ENCODE measurements around the gene RAB7B.

DNA sequence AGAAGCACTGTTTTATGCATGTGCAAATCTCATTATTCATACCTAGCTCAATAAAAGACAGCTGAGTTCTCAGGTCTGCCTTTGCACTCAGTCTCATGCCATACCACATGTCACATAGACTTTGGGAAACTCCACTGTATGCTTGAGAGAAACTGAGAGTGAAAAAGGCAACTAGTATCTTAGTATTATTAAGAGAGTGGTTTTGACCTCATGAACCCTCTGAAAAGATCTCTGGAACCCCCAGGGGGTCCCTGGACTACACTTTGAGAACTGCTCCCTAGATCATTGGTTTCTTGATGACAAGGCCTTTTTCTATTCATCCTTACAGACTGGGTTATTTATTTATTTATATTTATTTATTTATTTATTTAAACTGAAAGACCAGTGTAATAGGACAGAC, 46.1 kb upstream of the RAB7B start:
- TF ChIP-seq, protein P1, sequence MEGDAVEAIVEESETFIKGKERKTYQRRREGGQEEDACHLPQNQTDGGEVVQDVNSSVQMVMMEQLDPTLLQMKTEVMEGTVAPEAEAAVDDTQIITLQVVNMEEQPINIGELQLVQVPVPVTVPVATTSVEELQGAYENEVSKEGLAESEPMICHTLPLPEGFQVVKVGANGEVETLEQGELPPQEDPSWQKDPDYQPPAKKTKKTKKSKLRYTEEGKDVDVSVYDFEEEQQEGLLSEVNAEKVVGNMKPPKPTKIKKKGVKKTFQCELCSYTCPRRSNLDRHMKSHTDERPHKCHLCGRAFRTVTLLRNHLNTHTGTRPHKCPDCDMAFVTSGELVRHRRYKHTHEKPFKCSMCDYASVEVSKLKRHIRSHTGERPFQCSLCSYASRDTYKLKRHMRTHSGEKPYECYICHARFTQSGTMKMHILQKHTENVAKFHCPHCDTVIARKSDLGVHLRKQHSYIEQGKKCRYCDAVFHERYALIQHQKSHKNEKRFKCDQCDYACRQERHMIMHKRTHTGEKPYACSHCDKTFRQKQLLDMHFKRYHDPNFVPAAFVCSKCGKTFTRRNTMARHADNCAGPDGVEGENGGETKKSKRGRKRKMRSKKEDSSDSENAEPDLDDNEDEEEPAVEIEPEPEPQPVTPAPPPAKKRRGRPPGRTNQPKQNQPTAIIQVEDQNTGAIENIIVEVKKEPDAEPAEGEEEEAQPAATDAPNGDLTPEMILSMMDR (IDR thresholded peaks at IDR 0.05), result no peak
- TF ChIP-seq POLR2A (IDR thresholded peaks at IDR 0.05), result no peak
